ENCODE measurements around the gene ALKBH7.

Gene ALKBH7

GRCh38 chr19:6423499-6424194, 51.1 kb downstream of the ALKBH7 start:
- FAIRE-seq (peak; percentile 95), DNase-seq (ENCODE audit: insufficient read length, low spot score) (peak; percentile 61)

GRCh38 chr19:6424195-6424938, 51.8 kb downstream of the ALKBH7 start, which contains the start of gene KHSRP:
KHSRP (minus strand) TSS chr19:6424811; CDS start chr19:6424701, 110 bp downstream.
- peak; percentile 100 for DNase-seq (ENCODE audit: insufficient read length, low spot score)
- FAIRE-seq = no peak
